ENCODE measurements around the gene PSAP.

PSAP gene

GRCh38 chr10:71823356-71823755 lies 27.7 kb downstream of the PSAP start:
- DNase-seq: no peak

- DNase-seq: no peak
These were observed 28.9 kb downstream of the PSAP start for GRCh38 chr10:71821909-71822763.

- DNase-seq: no peak
These were observed 30.1 kb downstream of the PSAP start for GRCh38 chr10:71820966-71821365.

- no peak for DNase-seq
These were observed 31.1 kb downstream of the PSAP start for GRCh38 chr10:71819985-71820384.

- DNase-seq: no peak
These were observed 31.6 kb downstream of the PSAP start for GRCh38 chr10:71819441-71819861.

- DNase-seq: no peak
These were observed 32.3 kb downstream of the PSAP start for GRCh38 chr10:71818674-71819260.

GRCh38 chr10:71817831-71818655 lies 33.0 kb downstream of the PSAP start:
- DNase-seq: no peak

GRCh38 chr10:71816936-71817618 lies 34.0 kb downstream of the PSAP start:
- no peak for DNase-seq

GRCh38 chr10:71816421-71816851 lies 34.6 kb downstream of the PSAP start:
- DNase-seq: no peak

GRCh38 chr10:71815515-71816130 lies 35.4 kb downstream of the PSAP start:
- DNase-seq: no peak

GRCh38 chr10:71814922-71815411 lies 36.1 kb downstream of the PSAP start:
- no peak for DNase-seq

GRCh38 chr10:71812913-71813590 lies 38.0 kb downstream of the PSAP start:
- DNase-seq: no peak

- peak; percentile 75 for DNase-seq
These were observed 38.8 kb downstream of the PSAP start for GRCh38 chr10:71812016-71812912.

- no peak for DNase-seq
These were observed 39.7 kb downstream of the PSAP start for GRCh38 chr10:71811351-71811750.

- no peak for DNase-seq
These were observed 40.9 kb downstream of the PSAP start for GRCh38 chr10:71810048-71810750.

GRCh38 chr10:71809628-71810027 lies 41.4 kb downstream of the PSAP start:
- no peak for DNase-seq

GRCh38 chr10:71807557-71808510 lies 43.2 kb downstream of the PSAP start:
- no peak for DNase-seq

- no peak for DNase-seq
These were observed 44.1 kb downstream of the PSAP start for GRCh38 chr10:71806704-71807556.

Data from CD4-positive, alpha-beta T cell treated with Interleukin-17A for 1 hour (primary cell).